GM23338 (cell line): ENCODE data around the gene DRAXIN. TPM values are rescaled to one million over a fixed set of nuclear protein-coding genes. Genes with fewer than 3 reads are reported as not detected.

Source experiments
- ATAC-seq: fragments of 200-7000 bp; cut with Tn5 transposase; 3 replicates; pipeline ENCODE4 v1.9.1; 2020
- DNase-seq: peaks from one replicate; pipeline ENCODE4 v3.0.0-alpha.2; 2015; ENCODE audit warnings: low spot score
- H2AFZ ChIP-seq: fragments of 200-600 bp; sonication (generic); 2 replicates; pipeline ENCODE4 v1.8.0; 2016; ENCODE audit warnings: antibody characterized with exemption, mild to moderate bottlenecking, moderate library complexity
- H3F3A ChIP-seq: fragments of 200-600 bp; sonication (generic); replicated peaks from 2 replicates; pipeline ENCODE4 v1.8.0; 2017; ENCODE audit warnings: antibody characterized with exemption, mixed run types, low read depth
- H3K27ac ChIP-seq: fragments of 200-600 bp; sonication (generic); 2 replicates; pipeline ENCODE4 v1.6.1; 2016; ENCODE audit warnings: low read depth
- H3K27me3 ChIP-seq: fragments of 200-600 bp; sonication (generic); 2 replicates; pipeline ENCODE4 v1.8.0; 2016; ENCODE audit warnings: mild to moderate bottlenecking, mixed run types, moderate library complexity; ENCODE audit not compliant: insufficient read depth
- H3K36me3 ChIP-seq: fragments of 200-600 bp; sonication (generic); 2 replicates; pipeline ENCODE4 v1.8.0; 2016; ENCODE audit warnings: mild to moderate bottlenecking; ENCODE audit not compliant: insufficient read depth
- H3K4me1 ChIP-seq: fragments of 200-600 bp; sonication (generic); 2 replicates; pipeline ENCODE4 v1.8.0; 2016; ENCODE audit warnings: mild to moderate bottlenecking, moderate library complexity; ENCODE audit not compliant: insufficient read depth
- H3K4me2 ChIP-seq: fragments of 200-600 bp; sonication (generic); 2 replicates; pipeline ENCODE4 v1.7.1; 2017; ENCODE audit warnings: mixed run types
- H3K4me3 ChIP-seq: fragments of 200-600 bp; sonication (generic); 2 replicates; pipeline ENCODE4 v1.6.1; 2016; ENCODE audit warnings: mixed run types
- H3K79me2 ChIP-seq: fragments of 200-600 bp; sonication (generic); replicated peaks from 2 replicates; pipeline ENCODE4 v1.8.0; 2017; ENCODE audit warnings: mild to moderate bottlenecking; ENCODE audit not compliant: insufficient read depth
- H3K9me2 ChIP-seq: fragments of 200-600 bp; sonication (generic); 2 replicates; pipeline ENCODE4 v1.8.0; 2017; ENCODE audit not compliant: insufficient read depth
- H4K20me1 ChIP-seq: fragments of 200-600 bp; sonication (generic); replicated peaks from 2 replicates; pipeline ENCODE4 v1.8.0; 2017; ENCODE audit warnings: mild to moderate bottlenecking; ENCODE audit not compliant: insufficient read depth
- H3K27ac Mint-ChIP-seq: 2 replicates; pipeline ENCODE4 v1.8.0; 2020; ENCODE audit warnings: inconsistent platforms, mild to moderate bottlenecking, moderate library complexity, mixed read lengths
- H3K27me3 Mint-ChIP-seq: 3 replicates; pipeline ENCODE4 v1.8.0; 2022; ENCODE audit warnings: low read depth, mild to moderate bottlenecking, moderate library complexity, mixed read lengths, inconsistent platforms; ENCODE audit not compliant: insufficient read depth, poor library complexity
- H3K36me3 Mint-ChIP-seq: 3 replicates; pipeline ENCODE4 v1.8.0; 2021; ENCODE audit warnings: low read depth, mild to moderate bottlenecking, inconsistent platforms, moderate library complexity, mixed read lengths
- H3K4me1 Mint-ChIP-seq: 3 replicates; pipeline ENCODE4 v1.8.0; 2020; ENCODE audit warnings: mild to moderate bottlenecking, inconsistent platforms, mixed read lengths
- H3K4me3 Mint-ChIP-seq: 3 replicates; pipeline ENCODE4 v1.8.0; 2021; ENCODE audit warnings: moderate library complexity, mild to moderate bottlenecking, inconsistent platforms, mixed read lengths
- H3K9me3 Mint-ChIP-seq: 3 replicates; pipeline ENCODE4 v1.8.0; 2020; ENCODE audit warnings: moderate library complexity, mild to moderate bottlenecking, inconsistent platforms, mixed read lengths
- CREB1 ChIP-seq: fragments of 250-450 bp; sonication (Bioruptor Pico); IDR thresholded peaks from 2 replicates; pipeline ENCODE4 v1.5.0; 2020; ENCODE audit warnings: low read depth, mild to moderate bottlenecking, moderate library complexity
- CTCF ChIP-seq, 2 experiments: fragments of 200-600 bp in 1 of 2; sonication (generic) in 1 of 2; conservative IDR thresholded peaks; 2 replicates each; pipeline versions ENCODE4 v1.5.1 to v1.6.1; 2016 to 2017; ENCODE audit warnings: antibody characterized with exemption in 2 of 2, low read depth in 2 of 2, mild to moderate bottlenecking in 2 of 2, moderate library complexity in 1 of 2
- ETS1 ChIP-seq: IDR thresholded peaks from 2 replicates; pipeline ENCODE4 v1.6.1; 2016; ENCODE audit warnings: antibody characterized with exemption
- EZH2 ChIP-seq: fragments of 200-600 bp; sonication (generic); IDR thresholded peaks from one replicate; pipeline ENCODE4 v1.8.0; 2017; ENCODE audit warnings: antibody characterized with exemption, mild to moderate bottlenecking, low read depth; ENCODE audit not compliant: unreplicated experiment
- EZH2phosphoT487 ChIP-seq: fragments of 200-600 bp; sonication (generic); IDR thresholded peaks from one replicate; pipeline ENCODE4 v1.8.1; 2018; ENCODE audit warnings: antibody characterized with exemption; ENCODE audit not compliant: unreplicated experiment
- JUNB ChIP-seq: IDR thresholded peaks from one replicate; pipeline ENCODE4 v1.6.1; 2016; ENCODE audit warnings: antibody characterized with exemption; ENCODE audit not compliant: unreplicated experiment
- NANOG ChIP-seq: IDR thresholded peaks from 2 replicates; pipeline ENCODE4 v1.6.1; 2016; ENCODE audit warnings: antibody characterized with exemption, borderline replicate concordance
- POLR2AphosphoS5 ChIP-seq: IDR thresholded peaks from 2 replicates; pipeline ENCODE4 v1.6.1; 2016; ENCODE audit warnings: antibody characterized with exemption, low read depth
- REST ChIP-seq: IDR thresholded peaks from one replicate; pipeline ENCODE4 v1.6.1; 2018; ENCODE audit warnings: antibody characterized with exemption; ENCODE audit not compliant: unreplicated experiment
- STAT1 ChIP-seq: IDR thresholded peaks from one replicate; pipeline ENCODE4 v1.6.1; 2016; ENCODE audit warnings: antibody characterized with exemption; ENCODE audit not compliant: unreplicated experiment
- ZNF114 ChIP-seq: fragments of 250-450 bp; sonication (Bioruptor Pico); IDR thresholded peaks from 2 replicates; pipeline ENCODE4 v1.5.0; 2020; ENCODE audit warnings: mild to moderate bottlenecking, moderate library complexity
- ZNF331 ChIP-seq: fragments of 250-450 bp; sonication (Bioruptor Pico); IDR thresholded peaks from 2 replicates; pipeline ENCODE4 v1.5.0; 2020; ENCODE audit warnings: low read depth, mild to moderate bottlenecking, moderate library complexity
- ZNF462 ChIP-seq: fragments of 250-450 bp; sonication (Bioruptor Pico); IDR thresholded peaks from 2 replicates; pipeline ENCODE4 v1.5.0; 2020; ENCODE audit warnings: mild to moderate bottlenecking, moderate library complexity
- polyA plus RNA-seq: library from polyadenylated mRNA; unstranded; fragments of >200 nt; fragmentation: Nextera tagmentation; extraction: Ambion mirVana; gene quantifications from 2 replicates; pipeline ENCODE4 v1.2.1, GENCODE V29; 2016
- total RNA-seq: library from RNA; depleted of rRNA; stranded (reverse); fragments of >200 nt; shearing (Covaris generic); gene quantifications from 2 replicates; pipeline ENCODE4 v1.2.3, GENCODE V29; 2014

The DRAXIN gene
- total and polyA plus RNA-seq, 2 experiments from 2014 or later: 7.6 to 23.0 TPM

- no peak overlapping the region for H3K4me3 ChIP-seq
- no peaks in the 10 kb centered on the region for H3K27me3 ChIP-seq
- no peaks in the 10 kb centered on the region for H3K9me3 Mint-ChIP-seq
- peaks cover 27% of the 10 kb centered on the region; the same call in 2 of the 3 replicates for H3K36me3 Mint-ChIP-seq
- H3K4me2 ChIP-seq: no peak overlapping the region
- H2AFZ ChIP-seq: no peak overlapping the region
- H3K4me1 ChIP-seq: no peaks in the 10 kb centered on the region
- H3K9me2 ChIP-seq: no peaks in the 10 kb centered on the region
- no peak overlapping the region for H3K27ac ChIP-seq
- ATAC-seq (no peak), DNase-seq (no peak)
- H3K79me2 ChIP-seq: no peaks in the 10 kb centered on the region
- peaks cover 14% of the 10 kb centered on the region for H3K27me3 Mint-ChIP-seq
- H3K4me1 Mint-ChIP-seq: no peaks in the 10 kb centered on the region
- H3K36me3 ChIP-seq: peaks cover 19% of the 10 kb centered on the region; the same call in 1 of the 2 replicates
- H3F3A ChIP-seq: 0 out of 2 replicates have a peak, but pooled peaks cover 16% of the 10 kb centered on the region
- H3K4me3 Mint-ChIP-seq: no peak overlapping the region
- H3K27ac Mint-ChIP-seq: no peak overlapping the region
- TF ChIP-seq POLR2AphosphoS5 (no peak), ZNF462 (CRISPR knock-in tag) (no peak), EZH2phosphoT487 (no peak), NANOG (no peak), ETS1 (no peak), STAT1 (no peak), JUNB (no peak), ZNF331 (no peak), REST (no peak), CREB1 (CRISPR knock-in tag) (no peak), ZNF114 (CRISPR knock-in tag) (no peak), CTCF (conservative IDR thresholded peaks at IDR 0.05; ENCODE audit: low read depth in 2 of 2) (no peak), EZH2 (no peak)
- peaks cover 10% of the 10 kb centered on the region for H4K20me1 ChIP-seq
Observed at GRCh38 chr1:11661103-11661502, 30.4 kb upstream of the DRAXIN start.
